HG02798 (cell line): ENCODE results near the gene GNG12.

ENCODE experiments used
- ATAC-seq: cut with Tn5 transposase; IDR thresholded peaks from one replicate; pipeline ENCODE4 v1.9.1; 2021; ENCODE audit warnings: mild to moderate bottlenecking; ENCODE audit not compliant: unreplicated experiment, poor library complexity

GNG12 gene

DNA sequence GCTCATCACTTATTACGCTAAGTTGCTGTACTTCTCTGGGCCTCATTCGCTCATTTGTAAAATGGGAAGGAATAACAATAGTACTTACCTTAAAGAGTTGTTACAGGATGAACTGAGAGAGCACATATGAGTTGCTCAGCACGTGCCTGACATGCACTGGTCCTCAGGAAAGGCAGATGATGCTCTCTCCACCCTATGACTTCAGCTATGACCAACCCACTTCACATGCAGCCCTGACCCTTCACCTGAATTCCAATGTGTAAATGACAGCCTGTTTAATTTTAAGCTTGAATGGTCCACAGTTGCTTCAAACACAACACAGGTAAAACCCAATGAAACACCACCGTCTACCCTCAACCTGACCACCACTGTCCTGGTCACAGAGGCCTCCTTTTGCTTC, 115.4 kb downstream of the GNG12 start:
- ATAC-seq, result no peak

DNA sequence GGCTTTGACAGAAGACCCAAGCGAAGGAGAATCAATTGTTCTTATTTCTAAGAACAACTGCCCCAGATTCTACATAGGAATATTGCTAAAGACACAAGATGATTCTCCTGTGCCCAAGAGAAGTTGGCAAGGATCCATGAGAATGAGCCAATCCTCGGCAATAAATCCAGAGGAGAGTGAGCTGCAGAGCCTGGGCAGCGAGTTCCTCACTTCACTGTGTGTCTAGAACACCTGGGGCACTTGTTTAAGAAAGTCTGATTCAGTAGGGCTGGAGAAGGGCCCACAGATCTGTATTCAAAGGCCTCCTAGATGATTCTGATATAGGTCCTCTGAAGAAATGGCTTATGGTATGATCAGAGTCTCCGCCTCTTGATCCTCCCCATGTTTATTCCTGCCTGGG, 116.5 kb downstream of the GNG12 start:
- ATAC-seq, result no peak

DNA sequence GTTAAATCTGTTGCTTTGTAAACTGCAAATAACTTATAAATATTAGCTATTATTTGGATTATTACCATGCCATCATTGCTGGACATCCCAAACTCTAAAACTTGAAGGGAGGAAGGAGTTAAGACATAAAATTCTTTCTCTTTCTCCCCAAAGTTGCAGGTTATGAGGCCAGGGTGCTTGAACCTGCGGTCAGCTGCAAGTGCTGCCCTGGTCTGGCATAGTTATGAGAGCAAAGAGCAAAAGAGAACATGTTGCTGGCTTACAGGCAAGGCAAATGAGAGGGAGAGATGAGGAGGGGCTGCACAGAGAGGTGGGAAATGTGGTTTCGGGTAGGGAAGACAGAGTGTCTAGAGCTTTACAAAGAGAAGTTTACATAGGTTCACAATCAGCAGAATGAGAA, 117.4 kb downstream of the GNG12 start:
- ATAC-seq, result no peak

DNA sequence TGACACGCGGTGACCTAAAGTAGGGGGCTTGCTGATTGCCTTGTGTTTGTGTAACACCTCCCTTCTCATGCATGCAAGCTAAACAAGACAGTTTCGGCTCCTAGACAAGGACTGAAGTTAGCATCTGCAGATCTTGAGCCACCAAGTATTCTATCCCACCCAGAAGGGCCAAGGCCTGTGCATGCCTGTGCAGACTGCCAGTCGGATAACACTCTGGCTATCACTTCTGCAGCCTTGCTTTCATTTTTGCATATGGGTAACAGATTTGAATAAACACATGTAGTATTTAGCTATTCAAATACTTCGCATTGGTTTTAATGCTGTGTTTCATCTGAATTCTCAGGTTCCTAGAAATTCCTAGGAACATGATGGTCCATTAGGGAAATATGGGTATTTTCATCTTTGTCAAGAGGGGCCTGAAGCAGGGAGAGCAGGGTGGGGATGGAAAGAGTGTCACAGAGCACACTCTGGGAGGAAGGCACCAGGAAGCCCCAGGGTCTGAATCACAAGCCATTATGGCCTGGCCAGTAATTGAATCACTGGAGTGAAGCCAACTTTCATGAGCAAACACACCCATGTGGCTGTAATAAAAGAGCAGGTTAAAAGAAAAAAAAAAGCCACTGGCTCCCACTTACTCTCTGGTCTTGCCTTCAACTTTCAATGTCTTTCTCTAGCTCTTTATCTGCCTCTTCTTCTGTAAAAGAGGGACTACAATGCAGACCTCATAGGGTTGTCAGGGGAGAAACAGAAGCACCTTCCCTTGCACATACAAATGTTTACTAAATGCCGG, 120.0 kb downstream of the GNG12 start:
- no peak for ATAC-seq

DNA sequence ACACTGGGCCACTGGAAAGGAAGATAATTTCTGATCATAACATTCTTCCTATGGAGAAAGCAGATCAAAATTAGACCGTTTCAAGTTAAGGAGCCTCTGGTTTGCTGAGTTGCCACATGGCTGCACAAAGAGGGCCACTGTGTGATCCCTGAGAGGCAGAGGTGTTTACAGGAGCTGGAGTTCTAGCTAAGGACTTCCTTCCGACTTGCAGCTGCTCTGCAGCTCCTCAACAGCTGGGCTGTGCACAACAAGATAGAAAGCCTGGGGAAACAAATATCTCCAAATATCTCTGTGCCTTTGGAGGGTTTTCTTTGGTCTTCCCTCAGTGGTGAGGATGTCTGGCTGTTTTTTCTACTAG, 121.4 kb downstream of the GNG12 start:
- ATAC-seq, result peak; percentile 58

DNA sequence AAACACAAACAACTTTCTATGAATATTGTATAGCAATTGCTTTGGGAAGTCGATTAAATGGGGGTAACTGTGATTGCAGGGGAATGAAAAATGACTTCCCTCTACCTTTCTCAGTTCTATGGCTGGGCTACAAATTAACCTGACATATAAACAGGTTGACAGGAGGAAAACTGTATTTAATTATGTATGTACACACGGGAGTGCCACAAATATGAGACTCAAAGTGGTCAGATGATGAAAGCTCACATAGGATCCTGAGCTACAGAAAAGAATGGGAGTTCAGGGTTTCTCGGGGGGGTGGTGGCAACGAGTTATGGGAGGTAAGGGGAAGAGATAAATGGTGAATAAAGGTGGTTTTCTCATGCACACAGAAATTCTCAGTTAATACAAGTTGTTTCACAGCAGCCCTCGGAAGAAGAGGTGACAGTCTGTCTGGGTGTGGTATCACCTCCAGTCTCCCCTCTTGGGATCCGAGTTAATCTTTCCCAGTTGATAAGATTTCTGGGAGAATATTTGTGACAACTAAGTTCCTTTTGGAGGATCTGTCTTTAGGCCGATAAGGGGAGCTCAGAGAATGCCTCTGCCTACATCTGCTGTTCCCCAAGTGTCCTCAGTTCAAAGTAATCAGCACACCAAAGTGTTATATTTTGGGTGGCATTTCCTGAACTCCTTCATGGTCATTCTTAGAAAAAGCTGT, 122.0 kb downstream of the GNG12 start:
- peak; percentile 14 for ATAC-seq

DNA sequence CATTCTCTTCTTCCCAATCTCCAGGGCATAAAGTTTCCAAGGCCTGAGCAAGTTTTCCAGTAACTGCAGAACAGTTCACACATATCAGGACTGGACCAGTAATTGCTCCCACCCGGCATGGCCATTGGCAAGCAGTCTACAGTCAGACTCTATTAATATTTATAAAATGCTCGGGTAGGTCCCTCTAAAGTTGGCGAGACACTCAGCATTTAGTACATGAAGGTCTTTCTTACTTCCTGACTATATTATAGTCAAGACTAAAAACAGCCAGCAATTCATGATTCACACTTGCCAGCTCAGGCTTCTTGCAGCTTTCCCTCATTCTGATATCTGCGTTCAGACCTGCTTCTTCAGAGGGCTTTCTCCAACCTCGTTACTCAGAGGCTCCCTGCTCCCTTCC, 122.8 kb downstream of the GNG12 start:
- ATAC-seq, result no peak

DNA sequence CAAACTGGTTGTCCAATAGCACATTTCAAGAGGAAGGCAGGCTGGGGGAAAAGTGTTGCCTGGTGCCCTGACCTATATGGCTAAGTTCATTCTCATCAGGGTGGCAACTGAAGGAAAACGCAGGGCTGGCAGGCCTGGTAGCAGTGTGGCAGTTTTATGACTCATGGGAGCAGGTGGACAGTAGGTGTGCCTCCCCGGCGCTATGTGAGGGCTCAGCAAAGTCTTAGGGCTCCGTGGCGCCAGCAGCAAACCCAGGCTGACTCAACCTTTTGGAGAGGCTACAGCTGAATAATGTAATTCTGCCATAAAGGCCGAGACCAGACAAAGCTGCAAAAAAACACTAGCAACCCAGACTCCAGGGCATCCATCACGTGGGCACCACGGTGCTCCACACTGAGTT, 124.7 kb downstream of the GNG12 start:
- ATAC-seq, result no peak

DNA sequence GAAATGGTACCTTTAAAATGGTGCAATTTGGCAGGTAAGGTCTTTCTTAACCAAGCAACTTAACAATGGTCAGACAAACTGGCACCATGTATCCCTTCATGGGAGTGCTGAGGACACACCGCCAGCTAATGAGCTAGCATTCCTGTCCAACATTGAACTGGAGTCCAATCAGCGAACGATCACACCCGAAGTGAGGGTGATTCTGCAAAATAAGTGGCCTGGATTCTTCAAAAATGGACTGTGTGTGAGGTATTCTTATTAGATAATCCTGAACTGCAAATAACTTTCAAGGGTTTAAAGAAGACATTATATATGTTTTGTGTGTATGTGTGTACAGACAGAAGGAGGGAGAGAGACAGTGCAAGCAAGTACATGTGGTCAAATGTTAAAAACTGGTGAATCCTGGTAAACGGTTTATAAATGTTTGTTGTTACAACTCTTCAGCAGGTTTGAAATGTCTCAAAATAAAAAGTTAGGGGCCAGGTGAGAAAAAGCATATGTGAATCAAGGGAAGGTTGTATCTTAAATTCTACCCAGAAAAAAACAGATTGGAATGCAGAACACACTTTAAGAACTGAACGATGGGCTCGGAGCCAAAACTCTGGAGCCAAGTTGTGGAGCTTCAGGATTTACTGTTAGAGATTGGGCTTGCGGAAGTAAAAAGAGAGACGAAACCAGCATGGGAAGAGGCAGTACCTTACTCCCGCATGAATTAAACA, 127.4 kb downstream of the GNG12 start:
- no peak for ATAC-seq

DNA sequence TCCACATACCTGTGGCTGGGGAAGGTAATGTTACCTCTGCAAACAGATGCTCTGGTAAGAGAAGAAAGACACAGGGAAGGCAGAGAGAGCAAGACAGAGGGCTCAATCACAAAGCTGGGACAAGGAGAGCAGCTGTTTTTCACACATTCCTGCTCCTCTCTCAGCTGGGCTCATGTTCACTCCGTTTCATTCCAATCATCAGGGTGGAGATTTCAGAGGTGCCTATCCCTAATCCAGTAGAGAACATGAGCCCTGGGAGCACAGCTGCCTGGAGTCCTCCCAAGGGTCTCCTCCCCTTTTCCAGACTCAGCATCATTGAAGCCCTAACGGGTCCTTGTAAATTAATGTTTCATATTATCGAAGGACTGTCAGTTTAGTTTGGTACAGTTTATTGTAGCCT, 128.9 kb downstream of the GNG12 start:
- no peak for ATAC-seq

DNA sequence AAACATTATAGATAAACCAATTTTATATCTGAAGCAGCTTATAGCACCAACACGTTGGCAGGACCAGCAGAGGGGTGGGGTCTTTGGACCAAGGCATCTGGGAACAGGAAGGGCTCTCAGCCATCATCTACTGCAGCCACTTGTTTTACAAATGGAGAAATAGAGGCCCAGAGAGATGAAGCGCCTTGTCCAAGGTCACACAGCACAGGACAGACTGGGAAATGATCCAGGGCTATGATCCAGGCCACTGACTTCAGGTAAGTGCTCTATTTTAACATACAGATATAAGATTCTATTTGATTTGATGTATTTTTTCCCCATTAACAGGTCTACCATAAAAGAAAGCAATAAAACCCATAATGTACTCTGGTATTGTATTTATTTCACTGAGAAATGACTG, 131.4 kb downstream of the GNG12 start:
- no peak for ATAC-seq

DNA sequence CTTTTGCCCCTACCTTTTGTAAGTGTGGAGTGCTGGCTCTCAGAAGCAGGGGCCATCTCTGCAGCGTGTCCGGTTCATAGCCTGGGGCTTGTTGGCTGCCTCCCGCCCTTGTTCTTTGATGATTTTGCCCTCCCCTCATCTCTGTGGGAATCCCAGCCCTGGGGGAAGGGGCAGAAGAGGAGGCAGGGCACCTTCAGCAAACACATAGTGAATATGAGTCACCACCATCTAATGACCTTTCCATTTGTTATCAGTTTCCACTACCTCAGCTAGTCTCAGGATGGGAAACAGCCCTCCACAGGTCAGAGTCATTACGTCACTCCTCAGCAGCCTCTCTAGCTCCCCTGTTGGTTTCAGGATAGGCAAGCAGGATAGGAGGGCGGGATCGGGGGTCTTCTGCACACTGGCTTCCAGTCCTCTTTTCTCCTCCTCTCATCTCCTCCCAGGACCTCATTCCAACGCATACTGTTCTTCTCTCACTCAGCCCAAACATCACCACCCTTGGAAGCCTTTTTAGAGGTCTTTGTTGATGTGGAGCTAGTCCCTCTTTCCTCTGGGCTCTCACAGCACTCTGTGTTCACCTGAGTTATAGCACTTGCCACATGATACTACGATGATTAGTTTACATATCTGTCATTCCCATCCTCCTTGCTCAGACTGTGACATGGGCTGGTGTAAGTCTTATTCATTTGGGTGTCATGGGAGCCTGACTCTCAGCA, 132.4 kb downstream of the GNG12 start:
- no peak for ATAC-seq

DNA sequence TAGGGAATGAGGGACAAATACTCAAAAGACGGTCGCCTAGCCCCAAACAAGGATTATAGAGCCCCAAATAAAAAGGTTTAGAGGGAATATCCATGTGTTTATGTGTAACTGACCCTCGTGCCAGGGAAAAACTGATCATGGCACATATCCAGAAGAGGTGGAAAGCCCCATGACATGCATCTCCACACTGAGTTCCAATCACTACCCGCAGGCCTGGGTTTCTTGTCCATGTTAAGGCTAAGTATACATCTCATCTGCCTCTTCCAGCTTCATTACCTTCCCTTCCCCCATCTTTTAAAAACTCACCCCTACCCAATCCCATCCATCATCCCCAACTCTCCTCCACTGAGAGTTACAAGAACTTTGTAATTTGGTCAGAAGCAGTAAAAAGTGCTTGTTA, 133.0 kb downstream of the GNG12 start:
- ATAC-seq, result no peak

DNA sequence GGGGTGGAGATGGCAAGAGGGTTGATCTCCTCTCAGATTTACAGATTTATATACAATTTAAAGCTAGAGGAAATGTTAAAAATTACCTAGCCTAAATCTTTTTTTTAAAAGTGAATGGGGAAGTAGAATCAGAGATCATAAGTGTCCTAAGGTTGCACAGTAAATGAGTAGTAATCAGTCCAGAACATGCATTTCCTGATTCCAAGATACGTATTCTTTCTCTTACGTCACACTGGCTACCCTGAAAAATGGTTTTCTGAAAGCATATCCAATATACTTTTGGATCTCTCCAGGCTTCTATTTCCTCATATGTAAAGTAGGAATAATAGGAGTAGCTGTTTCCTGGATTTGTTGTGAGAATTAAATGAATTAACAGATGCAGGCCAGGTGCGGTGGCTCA, 136.6 kb downstream of the GNG12 start:
- no peak for ATAC-seq

DNA sequence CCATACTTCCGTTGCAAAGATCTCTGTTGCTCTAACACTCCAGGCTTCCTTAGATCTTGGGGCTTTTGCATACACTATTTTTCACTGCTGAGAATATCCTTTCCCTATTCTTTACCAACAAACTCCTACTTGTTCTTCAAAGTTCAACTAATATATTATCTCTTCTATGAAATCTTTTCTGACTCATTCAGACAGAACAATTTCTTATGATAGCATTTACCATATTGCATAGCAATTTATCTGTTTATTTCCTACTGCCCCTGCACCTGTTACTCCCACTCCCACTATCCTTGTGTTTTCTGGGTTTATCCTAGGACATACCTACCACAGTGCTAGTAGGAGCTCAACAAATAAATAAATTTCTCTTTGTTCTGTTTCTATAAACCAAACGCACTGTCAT, 137.3 kb downstream of the GNG12 start:
- no peak for ATAC-seq

DNA sequence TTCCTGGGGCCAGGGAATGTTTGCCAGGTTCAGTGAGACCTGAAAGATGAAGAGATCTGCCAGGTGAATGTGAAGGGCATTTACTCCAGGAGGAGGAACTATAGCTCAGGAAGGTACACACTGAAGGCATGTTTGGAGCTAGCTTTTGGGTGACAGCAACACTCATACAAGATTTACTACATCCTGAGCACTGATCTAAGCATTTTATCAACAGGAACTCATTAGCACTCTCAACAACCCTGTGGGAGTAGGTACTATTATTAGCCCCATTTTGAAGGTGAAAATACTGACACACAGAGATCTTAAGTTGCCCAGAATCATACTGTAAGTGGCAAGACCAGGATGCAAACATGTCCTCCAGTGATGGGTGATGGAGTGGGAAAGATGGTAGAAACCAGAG, 141.6 kb downstream of the GNG12 start:
- no peak for ATAC-seq

DNA sequence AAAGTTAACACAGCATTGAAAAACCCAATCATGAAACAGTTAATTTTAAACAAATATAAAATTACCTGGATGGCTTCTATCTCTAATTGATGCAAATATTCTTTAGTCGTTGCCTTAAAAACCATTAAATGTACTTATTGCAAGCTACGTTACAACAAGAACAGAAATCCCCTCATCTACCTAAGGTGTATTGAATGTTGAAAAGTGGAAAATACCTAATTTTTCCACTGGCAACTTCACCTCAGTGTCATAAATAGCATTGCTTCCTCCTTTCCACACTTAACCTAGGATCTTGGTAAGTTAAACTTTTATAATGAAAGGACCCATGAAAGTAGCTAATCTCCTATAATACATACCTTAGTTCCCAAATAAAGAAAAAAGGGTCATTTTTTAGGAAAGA, 142.9 kb downstream of the GNG12 start:
- no peak for ATAC-seq

DNA sequence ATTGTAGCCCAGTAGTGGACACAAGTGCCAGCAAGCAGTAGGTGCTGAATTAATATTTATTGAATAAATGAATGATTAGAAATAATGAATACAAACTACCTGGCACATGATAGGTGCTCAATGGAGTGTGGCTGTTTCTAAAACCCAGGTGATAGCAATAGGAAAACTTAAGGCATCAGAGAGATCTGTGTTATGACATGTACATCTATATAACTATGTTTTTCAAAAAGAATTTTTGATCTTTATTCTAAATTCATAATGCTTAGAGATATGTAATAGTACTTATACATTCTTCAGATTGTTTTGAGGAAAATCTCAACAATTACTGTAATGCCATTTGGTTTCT, 143.3 kb downstream of the GNG12 start:
- no peak for ATAC-seq

DNA sequence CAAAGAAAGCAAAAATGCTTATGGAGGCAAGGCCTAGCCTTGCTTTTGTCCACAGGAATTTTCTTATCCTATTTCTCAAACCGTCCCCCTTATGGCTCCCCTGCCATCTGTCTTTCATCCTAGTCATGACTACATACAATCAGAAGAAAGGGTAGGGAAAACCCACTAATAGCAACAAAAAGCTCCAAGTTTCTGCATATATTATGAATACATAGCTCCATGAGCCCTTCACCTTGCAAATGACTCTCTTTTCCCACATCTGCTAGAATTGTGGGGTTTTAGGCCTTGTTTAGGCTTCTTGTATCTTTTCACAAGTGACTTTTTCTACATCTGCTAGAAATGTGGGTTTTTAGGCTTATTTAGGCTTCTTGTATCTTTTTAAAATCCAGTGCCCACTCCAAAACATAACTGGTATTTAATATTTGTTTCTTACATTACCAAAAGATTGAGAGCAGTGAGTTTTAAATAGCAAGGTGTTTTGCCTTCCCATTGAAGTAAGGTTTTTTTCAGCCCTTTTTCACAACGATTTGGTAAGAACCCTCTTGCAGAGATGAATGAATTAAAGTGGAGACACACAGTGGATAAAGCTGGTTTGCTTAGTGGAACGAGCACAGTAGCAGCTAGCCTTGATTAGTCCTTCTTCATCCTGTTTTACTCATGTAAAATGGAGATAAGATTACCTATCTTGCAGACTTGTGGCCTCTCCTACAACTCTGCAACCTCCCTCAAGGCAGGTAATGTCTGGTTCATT, 143.8 kb downstream of the GNG12 start:
- no peak for ATAC-seq

DNA sequence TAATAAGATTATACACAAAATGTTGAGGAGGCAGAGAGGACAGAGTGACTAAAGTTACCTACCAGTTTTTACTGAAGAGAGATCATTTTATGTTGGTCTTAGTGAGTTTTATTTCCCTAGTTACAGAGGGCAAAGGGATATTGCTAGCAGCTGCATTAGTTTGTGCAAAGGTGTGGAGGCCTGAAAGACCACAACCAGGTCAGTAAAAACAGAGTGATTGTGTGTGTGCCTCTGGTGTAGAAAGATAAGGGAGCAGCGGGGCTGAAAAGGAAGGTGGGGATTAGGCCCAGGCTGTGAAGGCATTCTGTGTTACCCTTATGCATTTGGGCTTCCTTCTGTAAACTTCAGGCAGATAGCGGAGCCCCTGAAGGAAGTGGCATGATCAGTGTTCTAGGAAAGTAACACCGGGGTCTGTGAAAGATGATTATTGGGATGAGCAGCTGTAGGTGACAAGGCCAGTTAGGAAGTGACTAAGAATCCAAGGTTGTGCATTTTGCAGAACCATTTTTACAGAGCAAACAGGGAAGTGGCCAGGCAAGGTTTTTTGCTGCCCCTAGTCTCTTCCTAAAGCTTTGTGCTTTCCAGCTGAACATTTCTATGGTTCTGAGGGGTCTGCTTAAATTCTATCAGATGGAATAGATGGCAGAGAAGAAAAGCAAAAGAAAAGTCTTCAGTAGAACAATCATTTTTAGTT, 144.6 kb downstream of the GNG12 start:
- no peak for ATAC-seq
